ENCODE measurements around the gene PIGW.

PIGW gene

GRCh38 chr17:36547776-36548175 lies 13.0 kb downstream of the PIGW start:
- Histone ChIP-seq H3K27ac (ENCODE audit: low read depth, low read length) (no peak overlapping the region), H3K36me3 (ENCODE audit: insufficient read depth, low read length) (no peaks in the 10 kb centered on the region), H3K4me1 (ENCODE audit: insufficient read depth, low read length) (peaks cover 47% of the 10 kb centered on the region), H3K27me3 (ENCODE audit: control insufficient read depth in 1 of 2, insufficient read depth in 2 of 2, low read length in 2 of 2) (no peaks in the 10 kb centered on the region), H3K4me3 (ENCODE audit: low read depth in 1 of 2, low read length in 2 of 2) (no peak overlapping the region), H3K9me3 (ENCODE audit: low read length) (no peaks in the 10 kb centered on the region), H3K9ac (ENCODE audit: low read length) (peak overlapping the region; percentile 98)

GRCh38 chr17:36550491-36551417 lies 16.0 kb downstream of the PIGW start:
- Histone ChIP-seq H3K27me3 (ENCODE audit: control insufficient read depth in 1 of 2, insufficient read depth in 2 of 2, low read length in 2 of 2) (no peaks in the 10 kb centered on the region), H3K27ac (ENCODE audit: low read depth, low read length) (no peak overlapping the region), H3K4me1 (ENCODE audit: insufficient read depth, low read length) (peaks cover 48% of the 10 kb centered on the region), H3K9me3 (ENCODE audit: low read length) (no peaks in the 10 kb centered on the region), H3K9ac (ENCODE audit: low read length) (no peak overlapping the region), H3K4me3 (ENCODE audit: low read depth in 1 of 2, low read length in 2 of 2) (no peak overlapping the region), H3K36me3 (ENCODE audit: insufficient read depth, low read length) (peaks cover 4% of the 10 kb centered on the region)

GRCh38 chr17:36553459-36553858 lies 18.7 kb downstream of the PIGW start:
- peaks cover 18% of the 10 kb centered on the region for H3K36me3 ChIP-seq (ENCODE audit: insufficient read depth, low read length)
- H3K27ac ChIP-seq (ENCODE audit: low read depth, low read length), result no peak overlapping the region
- H3K4me1 ChIP-seq (ENCODE audit: insufficient read depth, low read length), result peaks cover 24% of the 10 kb centered on the region
- no peak overlapping the region for H3K9ac ChIP-seq (ENCODE audit: low read length)
- H3K4me3 ChIP-seq (ENCODE audit: low read depth in 1 of 2, low read length in 2 of 2), result no peak overlapping the region
- no peaks in the 10 kb centered on the region for H3K9me3 ChIP-seq (ENCODE audit: low read length)
- H3K27me3 ChIP-seq (ENCODE audit: control insufficient read depth in 1 of 2, insufficient read depth in 2 of 2, low read length in 2 of 2), result no peaks in the 10 kb centered on the region

- Histone ChIP-seq H3K9ac (ENCODE audit: low read length) (no peak overlapping the region), H3K36me3 (ENCODE audit: insufficient read depth, low read length) (peaks cover 43% of the 10 kb centered on the region), H3K9me3 (ENCODE audit: low read length) (no peaks in the 10 kb centered on the region), H3K4me1 (ENCODE audit: insufficient read depth, low read length) (no peaks in the 10 kb centered on the region), H3K27ac (ENCODE audit: low read depth, low read length) (no peak overlapping the region), H3K4me3 (ENCODE audit: low read depth in 1 of 2, low read length in 2 of 2) (no peak overlapping the region), H3K27me3 (ENCODE audit: control insufficient read depth in 1 of 2, insufficient read depth in 2 of 2, low read length in 2 of 2) (no peaks in the 10 kb centered on the region)
These were observed 31.3 kb downstream of the PIGW start for GRCh38 chr17:36566081-36566480.

GRCh38 chr17:36575028-36575427 lies 40.2 kb downstream of the PIGW start:
- Histone ChIP-seq H3K27ac (ENCODE audit: low read depth, low read length) (no peak overlapping the region), H3K4me3 (ENCODE audit: low read depth in 1 of 2, low read length in 2 of 2) (no peak overlapping the region), H3K9me3 (ENCODE audit: low read length) (no peaks in the 10 kb centered on the region), H3K9ac (ENCODE audit: low read length) (no peak overlapping the region), H3K36me3 (ENCODE audit: insufficient read depth, low read length) (peaks cover 28% of the 10 kb centered on the region), H3K4me1 (ENCODE audit: insufficient read depth, low read length) (no peaks in the 10 kb centered on the region), H3K27me3 (ENCODE audit: control insufficient read depth in 1 of 2, insufficient read depth in 2 of 2, low read length in 2 of 2) (no peaks in the 10 kb centered on the region)

GRCh38 chr17:36576793-36577192 lies 42.0 kb downstream of the PIGW start:
- Histone ChIP-seq H3K9me3 (ENCODE audit: low read length) (no peaks in the 10 kb centered on the region), H3K4me1 (ENCODE audit: insufficient read depth, low read length) (no peaks in the 10 kb centered on the region), H3K27ac (ENCODE audit: low read depth, low read length) (no peak overlapping the region), H3K36me3 (ENCODE audit: insufficient read depth, low read length) (peaks cover 29% of the 10 kb centered on the region), H3K4me3 (ENCODE audit: low read depth in 1 of 2, low read length in 2 of 2) (no peak overlapping the region), H3K27me3 (ENCODE audit: control insufficient read depth in 1 of 2, insufficient read depth in 2 of 2, low read length in 2 of 2) (no peaks in the 10 kb centered on the region), H3K9ac (ENCODE audit: low read length) (no peak overlapping the region)

GRCh38 chr17:36578671-36579070 lies 43.9 kb downstream of the PIGW start:
- H3K9me3 ChIP-seq (ENCODE audit: low read length), result no peaks in the 10 kb centered on the region
- peaks cover 37% of the 10 kb centered on the region for H3K36me3 ChIP-seq (ENCODE audit: insufficient read depth, low read length)
- H3K27ac ChIP-seq (ENCODE audit: low read depth, low read length), result no peak overlapping the region
- no peak overlapping the region for H3K9ac ChIP-seq (ENCODE audit: low read length)
- H3K4me1 ChIP-seq (ENCODE audit: insufficient read depth, low read length), result no peaks in the 10 kb centered on the region
- no peak overlapping the region for H3K4me3 ChIP-seq (ENCODE audit: low read depth in 1 of 2, low read length in 2 of 2)
- no peaks in the 10 kb centered on the region for H3K27me3 ChIP-seq (ENCODE audit: control insufficient read depth in 1 of 2, insufficient read depth in 2 of 2, low read length in 2 of 2)

GRCh38 chr17:36583787-36584186 lies 49.0 kb downstream of the PIGW start:
- Histone ChIP-seq H3K4me1 (ENCODE audit: insufficient read depth, low read length) (no peaks in the 10 kb centered on the region), H3K9me3 (ENCODE audit: low read length) (no peaks in the 10 kb centered on the region), H3K27ac (ENCODE audit: low read depth, low read length) (no peak overlapping the region), H3K36me3 (ENCODE audit: insufficient read depth, low read length) (peaks cover 55% of the 10 kb centered on the region), H3K9ac (ENCODE audit: low read length) (no peak overlapping the region), H3K4me3 (ENCODE audit: low read depth in 1 of 2, low read length in 2 of 2) (no peak overlapping the region), H3K27me3 (ENCODE audit: control insufficient read depth in 1 of 2, insufficient read depth in 2 of 2, low read length in 2 of 2) (no peaks in the 10 kb centered on the region)

GRCh38 chr17:36586138-36586537 lies 51.4 kb downstream of the PIGW start:
- Histone ChIP-seq H3K4me3 (ENCODE audit: low read depth in 1 of 2, low read length in 2 of 2) (no peak overlapping the region), H3K27ac (ENCODE audit: low read depth, low read length) (no peak overlapping the region), H3K9ac (ENCODE audit: low read length) (no peak overlapping the region), H3K27me3 (ENCODE audit: control insufficient read depth in 1 of 2, insufficient read depth in 2 of 2, low read length in 2 of 2) (no peaks in the 10 kb centered on the region), H3K4me1 (ENCODE audit: insufficient read depth, low read length) (peaks cover under 1% of the 10 kb centered on the region), H3K9me3 (ENCODE audit: low read length) (no peaks in the 10 kb centered on the region), H3K36me3 (ENCODE audit: insufficient read depth, low read length) (peaks cover 54% of the 10 kb centered on the region)

Data from muscle layer of colon (tissue), 2 donors.